NCI-H1092 treated with DMSO at 0.1 percent for 48 hours (cell line): ENCODE results near the gene GOSR1.
"Not testable (repeated sequence)": the region's sequence is repeated elsewhere in the genome, so short reads cannot be mapped to it uniquely, and the experiment has no call there.

Experiments
- DNase-seq: peaks from one replicate; lab custom pipeline; 2025; lab: John Stamatoyannopoulos, UW

The GOSR1 gene

DNA sequence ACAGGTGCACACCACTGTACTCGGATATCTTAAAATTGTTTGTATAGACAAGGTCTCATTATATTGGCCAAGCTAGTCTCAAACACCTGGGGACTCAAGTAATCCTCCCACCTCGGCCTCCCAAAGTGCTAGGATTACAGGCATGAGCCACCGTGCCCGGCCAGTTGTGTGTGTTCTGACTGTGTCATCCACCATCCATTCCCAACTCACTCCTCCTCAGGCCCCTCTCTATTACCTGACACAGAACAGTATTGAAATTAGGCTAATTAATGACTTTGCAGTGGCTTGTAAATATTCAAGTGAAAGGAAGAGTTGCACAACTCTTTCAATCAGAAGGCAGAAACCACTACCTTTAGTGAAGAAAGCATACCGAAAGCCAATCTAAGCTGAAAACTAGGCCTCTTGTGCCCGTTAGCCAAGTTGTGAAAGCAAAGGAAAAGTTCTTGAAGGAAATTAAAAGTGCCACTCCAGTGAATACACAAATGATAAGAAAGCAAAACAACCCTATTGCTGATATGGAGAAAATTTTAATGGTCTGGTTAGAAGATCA lies 28.7 kb downstream of the GOSR1 start:
- DNase-seq: no peak

DNA sequence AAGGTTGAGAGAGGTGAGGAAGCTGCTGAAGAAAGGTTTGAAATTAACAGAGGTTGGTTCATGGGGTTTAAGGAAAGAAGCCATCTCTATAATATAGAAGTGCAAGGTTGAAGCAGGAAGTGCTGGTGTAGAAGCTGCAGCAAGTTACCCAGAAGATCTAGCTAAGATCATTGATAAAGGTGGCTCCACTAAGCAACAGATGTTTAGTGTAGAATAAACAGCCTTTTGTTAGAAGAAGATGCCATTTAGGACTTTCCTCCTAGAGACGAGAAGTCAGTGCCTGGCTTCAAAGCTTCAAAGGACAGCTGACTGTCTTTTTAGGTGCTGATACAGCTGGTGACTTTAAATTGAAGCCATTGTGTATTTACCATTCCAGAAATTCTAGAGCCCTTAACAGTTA lies 29.3 kb downstream of the GOSR1 start:
- DNase-seq: no peak

DNA sequence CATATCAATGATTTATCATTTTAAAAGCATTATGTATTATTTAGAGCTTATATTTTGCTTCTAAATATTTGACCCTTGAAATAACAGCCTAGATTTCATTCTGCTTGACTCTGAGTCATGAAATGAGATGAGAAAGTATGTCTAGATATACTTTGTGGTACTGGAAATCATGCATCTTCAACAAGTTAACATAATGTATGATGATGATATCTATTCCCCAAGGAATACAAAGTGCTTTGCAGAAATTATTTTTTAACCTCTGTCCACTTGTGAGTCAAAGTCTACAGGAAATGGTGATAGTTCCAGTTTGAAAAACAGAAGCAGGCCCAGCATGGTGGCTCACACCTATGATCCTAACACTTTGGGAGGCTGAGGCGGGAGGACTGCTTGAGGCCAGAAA lies 36.1 kb downstream of the GOSR1 start:
- DNase-seq: no peak

DNA sequence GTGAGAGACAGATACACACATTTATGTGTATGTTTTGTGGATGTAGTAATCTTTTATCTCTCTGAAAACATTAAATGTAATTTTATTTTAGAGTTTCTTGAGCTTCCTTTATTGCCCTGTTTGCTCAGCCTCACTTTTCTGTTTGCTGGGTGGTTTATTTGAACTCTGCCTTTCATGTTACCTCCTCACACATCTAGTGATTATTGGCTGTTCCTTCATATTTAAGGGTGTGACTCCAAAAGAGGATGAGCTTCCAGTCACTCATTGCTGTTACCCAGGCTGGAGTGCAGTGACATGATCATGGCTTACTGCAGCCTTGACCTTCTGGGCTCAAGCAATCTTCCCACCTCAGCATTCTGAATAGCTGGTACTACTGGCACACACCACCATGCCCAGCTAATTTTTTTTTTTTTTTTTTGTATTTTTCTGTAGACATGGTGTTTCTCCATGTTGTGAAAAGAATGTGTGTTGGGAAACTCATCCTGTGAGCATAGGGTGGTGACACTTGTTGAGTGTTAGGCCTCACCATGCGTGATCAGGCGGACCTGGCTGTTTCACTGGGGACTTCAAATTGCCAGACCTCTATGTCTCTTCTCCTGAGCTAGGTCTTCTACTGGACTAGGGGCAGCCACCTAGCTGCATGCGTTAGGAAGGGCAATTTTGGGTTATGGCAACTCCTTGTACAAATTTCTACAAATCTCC lies 37.8 kb downstream of the GOSR1 start:
- no peak for DNase-seq

DNA sequence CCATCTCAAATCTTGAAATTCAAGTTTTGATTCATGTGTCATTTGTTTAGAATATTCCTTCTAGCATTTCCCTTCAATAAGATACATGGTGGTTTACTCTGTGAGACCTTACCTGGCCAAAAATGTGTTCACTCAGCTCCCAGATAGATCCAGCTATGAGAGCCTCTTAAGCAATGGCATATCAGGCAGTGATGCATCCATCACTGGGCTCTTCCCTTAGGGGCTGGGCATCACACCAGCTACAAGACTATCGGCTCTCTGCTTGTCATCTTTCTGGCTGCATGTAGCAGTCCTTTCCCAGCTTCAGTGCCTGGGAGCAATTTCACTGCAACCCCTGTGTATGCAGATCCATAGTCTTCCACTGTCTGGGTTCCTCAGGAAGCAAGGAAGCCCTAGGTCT lies 40.6 kb downstream of the GOSR1 start:
- DNase-seq: no peak

DNA sequence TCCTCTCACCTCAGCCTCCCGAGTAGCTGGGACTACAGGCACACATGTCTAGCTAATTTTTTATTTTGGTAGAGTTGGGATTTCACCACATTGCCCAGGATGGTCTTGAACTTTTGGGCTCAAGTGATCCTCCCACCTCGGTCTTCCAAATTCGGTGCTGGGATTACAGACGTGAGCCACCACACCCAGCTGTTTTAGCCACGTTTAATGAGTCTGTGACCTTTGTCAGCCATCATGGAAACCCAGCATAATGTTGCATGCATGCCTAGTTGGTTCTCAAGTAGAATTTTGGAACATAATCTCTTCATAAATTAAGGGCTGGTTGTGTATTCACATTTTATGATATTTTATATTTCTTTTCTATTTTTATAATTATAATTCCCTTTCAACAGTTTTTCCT lies 42.0 kb downstream of the GOSR1 start:
- DNase-seq: no peak

DNA sequence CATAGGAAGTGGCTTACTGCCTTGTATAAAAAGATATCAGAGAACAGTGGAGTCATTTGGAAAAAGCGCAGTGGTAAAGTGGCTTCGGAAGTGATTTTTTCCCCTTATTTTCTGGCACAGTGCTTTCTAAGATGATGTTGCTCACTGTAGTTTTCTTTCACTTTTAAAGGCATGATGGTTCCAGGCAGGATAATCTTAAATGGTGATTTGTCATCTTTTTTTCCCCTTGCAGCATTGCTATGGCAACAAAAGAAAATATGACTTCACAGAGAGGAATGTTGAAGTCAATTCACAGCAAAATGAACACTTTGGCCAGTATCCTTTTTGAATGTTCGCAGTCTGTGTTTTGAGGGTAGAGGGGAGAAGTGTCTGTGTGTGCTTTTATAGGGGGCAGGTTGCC lies 42.5 kb downstream of the GOSR1 start:
- DNase-seq: no peak

DNA sequence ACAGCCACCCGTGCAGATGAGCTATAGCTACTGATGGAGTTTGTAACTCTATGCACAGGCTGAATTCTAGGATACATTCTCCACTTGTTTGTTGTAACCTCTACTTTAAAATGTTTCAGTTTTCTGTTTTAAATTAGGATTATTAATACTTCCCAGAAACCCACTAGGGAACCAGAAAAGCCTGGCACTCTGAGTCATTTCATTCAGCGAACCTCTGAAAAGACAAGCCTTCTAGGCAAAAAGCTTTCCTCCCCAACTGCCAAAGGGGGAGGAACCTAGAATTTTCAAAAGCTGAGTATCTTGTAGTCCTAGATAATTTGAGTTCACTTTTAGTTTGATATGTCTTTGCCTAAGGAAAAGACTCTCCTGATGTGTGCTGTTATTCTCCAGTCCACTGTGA lies 43.2 kb downstream of the GOSR1 start:
- no peak for DNase-seq

DNA sequence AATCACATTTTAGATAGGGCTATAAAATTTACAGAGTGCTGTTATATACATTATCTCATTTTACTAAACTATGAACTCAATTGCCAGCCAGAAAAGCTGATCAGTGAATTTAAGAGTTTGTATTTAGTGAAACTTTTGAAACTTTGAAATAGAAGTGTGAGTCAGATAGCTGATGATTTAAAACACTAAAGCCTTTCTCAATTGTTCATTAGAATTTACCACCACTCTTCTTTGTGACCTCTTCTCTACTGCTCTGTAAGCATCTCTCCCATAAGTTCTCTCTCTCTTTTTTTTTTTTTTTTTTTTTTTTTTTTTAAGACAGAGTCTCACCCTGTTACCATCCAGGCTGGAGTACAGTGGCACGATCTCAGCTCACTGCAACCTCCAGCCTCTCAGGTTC lies 43.7 kb downstream of the GOSR1 start:
- no peak for DNase-seq

DNA sequence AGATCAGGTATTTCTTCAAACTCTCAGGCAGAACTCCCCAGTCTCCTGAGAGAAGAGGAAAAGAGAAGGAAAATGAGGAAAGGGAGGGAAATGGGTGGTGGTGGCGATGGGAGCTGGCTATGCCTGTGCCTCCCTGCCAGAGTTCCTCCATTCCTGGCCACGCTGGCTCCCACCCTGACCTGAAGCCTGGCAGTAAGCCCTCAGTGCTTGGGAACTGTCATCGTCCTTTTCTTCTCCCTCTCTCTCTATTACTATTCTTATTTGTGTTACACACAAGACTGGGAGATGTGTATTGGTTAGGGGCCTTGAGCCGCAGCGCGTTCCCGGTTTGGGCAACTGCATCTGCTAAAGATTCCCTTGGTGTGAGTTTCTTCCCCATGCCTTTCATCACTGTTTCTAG lies 44.6 kb downstream of the GOSR1 start:
- no peak for DNase-seq

DNA sequence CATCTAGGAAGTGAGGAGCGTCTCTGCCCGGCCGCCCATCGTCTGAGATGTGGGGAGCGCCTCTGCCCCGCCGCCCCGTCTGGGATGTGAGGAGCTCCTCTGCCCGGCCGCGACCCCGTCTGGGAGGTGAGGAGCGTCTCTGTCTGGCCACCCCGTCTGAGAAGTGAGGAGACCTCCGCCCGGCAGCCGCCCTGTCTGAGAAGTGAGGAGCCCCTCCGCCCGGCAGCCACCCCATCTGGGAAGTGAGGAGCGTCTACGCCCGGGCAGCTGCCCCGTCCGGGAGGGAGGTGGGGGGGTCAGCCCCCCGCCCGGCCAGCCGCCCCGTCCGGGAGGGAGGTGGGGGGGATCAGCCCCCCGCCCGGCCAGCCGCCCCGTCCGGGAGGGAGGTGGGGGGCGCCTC lies 46.0 kb downstream of the GOSR1 start:
- DNase-seq: not testable (repeated sequence)

DNA sequence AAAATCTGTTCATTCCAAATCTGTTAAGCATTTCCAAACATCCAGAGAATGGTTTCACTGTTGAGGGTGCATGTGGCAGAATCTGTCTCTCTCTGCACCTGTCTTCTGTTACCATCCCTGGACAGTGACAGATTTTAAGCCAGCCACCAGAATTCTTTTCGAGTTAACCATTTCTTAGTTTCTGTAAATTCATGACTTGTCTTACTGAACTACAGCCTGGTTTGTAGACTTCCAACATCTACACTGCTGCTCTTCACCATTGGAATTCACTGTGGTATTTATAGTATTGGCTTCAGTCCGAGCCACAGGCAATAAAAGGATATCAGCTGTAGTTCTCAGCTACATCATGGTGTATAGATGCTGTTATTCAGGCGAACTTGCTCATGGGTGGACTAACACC lies 47.6 kb downstream of the GOSR1 start:
- no peak for DNase-seq

DNA sequence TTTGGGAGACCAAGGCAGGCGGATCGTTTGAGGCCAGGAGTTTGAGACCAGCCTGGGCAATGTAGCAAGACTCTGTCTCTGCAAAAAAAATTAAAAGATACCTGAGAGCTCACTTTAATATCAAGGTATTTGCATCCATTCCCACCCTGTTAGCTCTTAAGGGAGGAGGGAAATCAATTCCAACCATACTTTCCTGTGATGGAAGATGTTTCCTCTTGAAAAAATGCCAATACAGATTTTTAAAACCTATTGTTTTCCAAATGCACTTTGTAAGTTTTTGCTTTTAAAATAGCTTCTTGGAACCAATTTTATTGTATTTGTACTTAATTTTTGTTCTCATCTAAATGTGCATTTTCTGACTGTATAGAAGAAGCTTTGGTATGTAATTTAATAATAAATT lies 49.2 kb downstream of the GOSR1 start:
- DNase-seq: no peak

DNA sequence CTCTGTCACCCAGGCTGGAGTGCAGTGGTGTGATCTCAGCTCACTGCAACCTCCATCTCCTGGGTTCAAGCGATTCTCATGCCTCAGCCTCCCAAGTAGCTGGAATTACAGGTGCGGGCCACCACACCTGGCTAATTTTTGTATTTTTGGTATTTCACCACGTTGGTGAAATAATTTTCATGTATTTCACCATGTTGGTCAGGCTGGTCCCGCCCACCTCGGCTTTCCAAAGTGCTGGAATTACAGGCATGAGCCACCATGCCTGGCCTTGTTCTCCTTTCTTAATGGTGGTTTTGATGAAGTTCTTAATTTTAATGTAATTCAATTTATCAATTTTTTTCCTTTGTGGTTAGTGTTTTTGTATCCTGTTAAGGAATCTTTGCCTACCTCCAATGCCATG lies 51.5 kb downstream of the GOSR1 start:
- not testable (repeated sequence) for DNase-seq

DNA sequence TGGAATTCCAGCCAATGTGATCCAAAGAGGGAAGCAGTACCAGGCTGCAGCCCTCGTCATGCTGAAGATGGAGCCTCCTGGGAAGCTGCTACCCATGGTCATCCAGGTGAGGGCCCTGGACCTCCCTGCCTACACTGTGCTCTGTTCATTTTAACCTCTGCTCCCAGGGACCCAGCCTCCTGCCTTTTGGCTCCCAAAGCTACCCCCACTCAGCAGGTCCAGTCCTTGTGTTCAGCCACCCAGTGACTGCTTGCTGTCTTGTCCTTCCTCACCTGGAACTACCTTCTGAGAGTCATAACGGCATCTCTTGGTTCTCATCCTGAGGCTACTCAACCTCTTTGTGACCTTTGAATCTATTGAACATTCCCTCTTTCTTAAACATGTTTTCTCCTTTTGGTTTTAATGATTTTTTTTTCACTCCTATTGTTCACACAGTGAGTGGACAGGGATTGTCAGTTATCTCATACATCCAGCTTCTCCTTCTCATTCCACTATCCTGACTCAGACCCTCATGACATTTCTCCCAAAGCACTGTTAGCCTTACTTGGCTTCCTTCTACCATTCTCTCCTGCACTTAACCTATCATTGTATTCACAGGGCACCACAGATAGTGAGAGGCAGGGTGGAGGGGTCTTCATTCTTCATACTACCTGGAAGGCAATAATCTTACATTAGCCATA lies 53.3 kb downstream of the GOSR1 start:
- no peak for DNase-seq

DNA sequence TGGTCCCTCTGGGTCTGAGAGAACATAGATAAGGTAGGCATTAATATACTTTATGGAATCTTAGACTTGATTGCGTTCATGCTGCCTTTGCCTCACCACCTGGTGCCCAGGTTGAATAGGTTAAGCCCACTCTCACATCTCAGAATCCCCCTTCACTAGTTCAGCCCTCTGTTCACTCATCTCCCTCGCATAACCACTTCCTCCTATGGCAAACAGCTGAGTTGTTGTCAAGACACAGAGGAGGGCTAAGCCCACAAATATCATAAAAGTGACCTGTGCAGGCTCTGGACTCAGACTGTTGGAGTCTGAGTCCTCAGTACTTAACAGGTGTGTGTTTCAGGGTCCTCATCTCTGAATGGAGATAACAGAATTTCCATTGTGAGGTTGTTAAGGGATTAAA lies 55.7 kb downstream of the GOSR1 start:
- no peak for DNase-seq

DNA sequence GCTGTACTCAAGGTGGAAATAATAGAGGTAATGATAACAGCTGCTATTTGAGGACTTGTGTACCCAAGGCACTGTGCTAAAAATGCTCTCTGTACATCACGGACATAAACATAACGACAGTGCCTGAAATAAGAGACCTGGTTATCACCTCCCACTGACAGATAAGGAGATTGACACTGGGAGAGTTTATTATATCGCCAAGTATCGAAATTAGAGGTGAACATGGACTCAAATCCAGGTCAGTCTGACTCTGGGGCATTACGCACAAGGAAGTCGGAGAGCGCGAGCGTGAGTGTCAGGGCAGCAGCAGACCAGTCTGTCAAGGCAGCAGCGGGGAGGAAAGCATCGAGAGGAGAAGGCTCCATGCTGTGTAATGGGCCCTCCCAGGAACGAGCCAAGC lies 57.1 kb downstream of the GOSR1 start:
- DNase-seq: no peak

DNA sequence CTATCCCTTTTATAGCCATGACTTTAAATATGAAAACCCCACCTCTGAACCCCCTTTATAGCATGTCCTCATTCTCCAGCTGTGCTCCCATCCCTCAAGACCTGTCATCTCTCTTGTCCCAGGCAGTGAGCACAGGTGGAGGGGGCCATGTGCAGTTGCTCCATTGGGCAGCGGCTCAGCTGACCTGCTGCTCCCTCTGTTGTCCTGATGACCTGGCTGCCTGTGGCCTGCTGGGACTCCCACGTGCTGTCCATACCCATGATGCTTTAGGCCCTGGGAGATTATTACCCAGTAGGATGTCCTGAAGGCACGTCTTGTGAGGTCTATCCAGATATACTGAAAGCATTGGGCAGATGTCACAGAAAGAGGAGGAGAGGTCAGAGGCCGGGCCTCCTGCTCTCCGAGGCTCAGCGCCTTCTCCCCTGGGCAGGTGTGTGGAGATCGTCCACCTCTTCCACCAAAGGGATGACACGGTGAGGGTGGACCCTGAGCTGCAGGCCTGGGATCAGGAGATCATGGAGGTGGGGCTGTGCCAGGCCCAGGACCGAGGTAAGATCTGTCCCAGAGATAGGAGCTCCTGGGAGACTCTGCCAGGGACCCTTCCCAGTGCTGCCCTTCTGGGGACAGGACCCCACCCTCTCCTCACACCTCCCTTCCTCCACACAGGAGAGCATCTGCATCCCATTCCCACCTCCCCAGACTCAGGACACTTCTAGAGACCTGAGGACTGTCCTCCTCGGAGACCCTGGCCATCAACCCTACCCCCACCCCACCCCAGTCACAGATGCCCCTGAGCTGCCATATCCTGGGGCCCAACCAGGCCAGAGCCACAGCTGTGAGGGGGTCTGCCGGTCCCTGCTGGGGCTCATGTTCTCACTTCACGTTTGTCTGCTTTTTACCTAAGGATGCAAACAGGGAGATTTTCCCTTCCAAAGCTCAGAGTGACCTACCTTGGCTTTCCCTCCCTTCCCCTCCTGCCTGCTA lies 58.0 kb downstream of the GOSR1 start:
- no peak for DNase-seq

DNA sequence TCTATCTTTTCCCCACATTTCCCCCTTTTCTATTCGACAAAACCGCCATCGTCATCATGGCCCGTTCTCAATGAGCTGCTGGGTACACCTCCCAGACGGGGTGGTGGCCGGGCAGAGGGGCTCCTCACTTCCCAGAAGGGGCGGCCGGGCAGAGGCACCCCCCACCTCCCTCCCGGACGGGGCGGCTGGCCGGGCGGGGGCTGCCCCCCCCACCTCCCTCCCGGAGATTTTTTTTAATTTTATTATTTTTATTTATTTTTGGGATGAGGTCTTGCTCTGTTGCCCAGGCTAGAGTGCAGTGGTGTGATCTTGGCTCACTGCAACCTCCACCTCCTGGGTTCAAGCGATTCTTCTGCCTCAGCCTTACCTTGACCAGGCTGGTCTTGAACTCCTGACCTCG lies 59.6 kb downstream of the GOSR1 start:
- DNase-seq: not testable (repeated sequence)

DNA sequence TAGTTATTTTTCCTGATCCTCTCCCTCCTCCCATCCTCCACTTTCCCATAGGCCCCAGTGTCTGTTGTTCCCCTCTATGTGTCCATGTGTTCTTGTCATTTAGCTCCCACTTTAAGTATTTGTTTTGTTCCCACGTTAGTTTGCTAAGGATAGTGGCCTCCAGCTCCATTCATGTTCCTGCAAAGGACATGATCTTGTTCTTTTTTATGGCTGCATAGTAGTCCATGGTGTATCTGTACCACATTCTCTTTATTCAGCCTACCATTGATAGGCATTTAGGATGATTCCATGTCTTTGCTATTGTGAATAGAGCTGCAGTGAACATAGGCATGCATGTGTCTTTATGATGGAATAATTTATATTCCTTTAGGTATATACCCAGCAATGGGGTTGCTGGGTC lies 60.5 kb downstream of the GOSR1 start:
- not testable (repeated sequence) for DNase-seq

DNA sequence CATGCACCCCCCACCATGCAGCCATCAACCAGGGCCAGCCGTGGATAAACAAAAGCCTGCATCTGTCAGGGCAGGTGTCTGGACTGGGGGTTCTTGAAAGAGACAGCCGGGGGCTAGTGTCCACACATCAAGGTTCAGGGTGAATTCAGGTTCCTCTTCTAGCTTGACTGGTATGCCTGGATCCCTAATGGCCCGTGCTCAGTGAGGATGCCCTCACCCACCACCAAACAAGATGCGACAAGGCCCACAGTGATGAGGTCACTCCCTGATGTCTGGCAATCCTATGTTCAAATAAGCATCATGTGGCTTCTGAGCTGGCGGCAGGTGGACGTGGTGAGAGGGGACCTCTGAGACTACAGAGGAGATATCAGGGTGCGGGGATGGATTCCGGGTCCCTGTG lies 64.6 kb downstream of the GOSR1 start:
- DNase-seq: no peak

DNA sequence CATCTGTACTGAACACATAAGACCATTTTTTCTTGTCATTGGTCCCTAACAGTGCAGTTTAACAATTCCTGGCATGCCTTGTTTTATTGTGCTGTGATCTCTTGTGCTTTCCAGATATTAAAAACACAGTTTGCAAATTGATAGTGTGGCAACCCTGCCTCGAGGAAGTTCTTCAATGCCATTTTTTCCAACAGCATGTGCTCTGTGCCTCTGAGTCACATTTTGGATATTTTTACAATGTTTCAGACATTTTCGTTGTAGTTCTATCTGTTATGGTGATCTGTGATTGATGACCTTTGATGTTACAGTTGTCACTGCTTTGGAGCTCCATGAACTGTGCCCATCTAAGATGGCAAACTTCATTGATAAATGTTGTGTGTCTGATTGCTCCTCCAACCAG lies 66.2 kb downstream of the GOSR1 start:
- no peak for DNase-seq

DNA sequence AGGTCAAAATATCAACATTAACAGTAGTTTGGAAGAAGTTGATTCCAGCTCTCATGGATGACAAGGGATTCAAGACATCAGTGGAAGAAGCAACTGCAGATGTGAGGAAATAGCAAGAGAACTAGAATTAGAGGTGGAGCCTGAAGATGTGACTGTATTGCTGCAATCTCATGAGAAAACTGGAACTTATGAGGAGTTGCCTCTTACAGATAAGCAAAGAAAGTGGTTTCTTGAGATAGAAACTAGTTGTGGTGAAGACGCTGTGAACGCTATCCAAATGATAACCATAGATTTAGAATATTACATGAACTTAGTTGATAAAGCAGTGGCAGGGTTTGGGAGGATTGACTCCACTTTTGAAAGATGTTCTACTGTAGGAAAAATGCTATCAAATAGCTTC lies 67.8 kb downstream of the GOSR1 start:
- no peak for DNase-seq
